Glomerular visceral epithelial cell (primary cell): ENCODE results near the gene INS.
A peak's percentile ranks its signal among the peaks of the same experiment; 100 is the strongest.

Experiments used
- DNase-seq: peaks from one replicate; pipeline ENCODE4 v3.0.0-alpha.2; 2016; ENCODE audit errors: extremely low spot score

Gene INS

DNA sequence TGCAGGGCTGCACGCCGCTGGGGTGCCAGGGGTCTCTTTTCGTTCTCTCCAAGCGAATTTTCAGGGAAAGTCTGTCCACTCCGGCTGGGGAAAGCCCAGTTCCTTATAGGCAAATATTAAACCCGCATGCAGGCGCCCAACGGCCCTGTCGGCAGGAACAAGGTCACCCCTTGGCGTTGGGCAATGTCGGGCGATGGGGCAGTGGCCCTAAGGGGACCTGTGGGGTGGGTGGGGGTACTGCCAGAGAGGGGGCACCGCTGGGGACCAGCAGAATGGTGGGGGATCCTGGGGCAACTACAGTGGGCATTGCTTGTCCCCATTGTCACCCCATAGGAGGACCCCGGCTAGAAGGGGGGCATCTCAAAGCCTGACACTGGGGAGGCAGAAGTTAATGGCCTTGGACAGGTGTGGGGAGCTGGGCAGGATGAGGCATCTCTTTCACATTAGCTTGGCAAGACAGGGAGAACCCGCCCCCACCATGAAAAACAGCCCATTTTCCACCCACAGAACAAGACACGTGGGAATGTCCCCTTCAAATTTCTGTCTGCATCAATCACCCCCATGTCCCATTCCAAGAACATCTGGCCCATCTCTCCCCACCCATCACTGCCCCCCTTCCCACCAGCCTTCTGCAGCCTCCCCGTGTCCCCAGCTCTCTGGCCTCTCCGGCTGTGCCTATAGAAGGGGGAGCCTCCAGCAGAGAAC is 16.3 kb downstream of the INS start:
- DNase-seq = no peak

- no peak for DNase-seq
These were observed 17.0 kb downstream of the INS start for GRCh38 chr11:2143799-2144543.

GRCh38 chr11:2143477-2143798 is 17.6 kb downstream of the INS start:
- DNase-seq = no peak

- DNase-seq = peak; percentile 44
These were observed 18.2 kb downstream of the INS start for GRCh38 chr11:2142762-2143202.

GRCh38 chr11:2142300-2142759 is 18.7 kb downstream of the INS start:
- DNase-seq = no peak

GRCh38 chr11:2140411-2141400 is 20.3 kb downstream of the INS start:
- DNase-seq = no peak

GRCh38 chr11:2139621-2140337 is 21.2 kb downstream of the INS start:
- DNase-seq = no peak

GRCh38 chr11:2139123-2139521 is 21.9 kb downstream of the INS start, which contains the start of gene IGF2:
TSS of gene IGF2 (minus strand) at chr11:2139389. CDS start at chr11:2135523, 3,866 bp downstream.
- no peak for DNase-seq

DNA sequence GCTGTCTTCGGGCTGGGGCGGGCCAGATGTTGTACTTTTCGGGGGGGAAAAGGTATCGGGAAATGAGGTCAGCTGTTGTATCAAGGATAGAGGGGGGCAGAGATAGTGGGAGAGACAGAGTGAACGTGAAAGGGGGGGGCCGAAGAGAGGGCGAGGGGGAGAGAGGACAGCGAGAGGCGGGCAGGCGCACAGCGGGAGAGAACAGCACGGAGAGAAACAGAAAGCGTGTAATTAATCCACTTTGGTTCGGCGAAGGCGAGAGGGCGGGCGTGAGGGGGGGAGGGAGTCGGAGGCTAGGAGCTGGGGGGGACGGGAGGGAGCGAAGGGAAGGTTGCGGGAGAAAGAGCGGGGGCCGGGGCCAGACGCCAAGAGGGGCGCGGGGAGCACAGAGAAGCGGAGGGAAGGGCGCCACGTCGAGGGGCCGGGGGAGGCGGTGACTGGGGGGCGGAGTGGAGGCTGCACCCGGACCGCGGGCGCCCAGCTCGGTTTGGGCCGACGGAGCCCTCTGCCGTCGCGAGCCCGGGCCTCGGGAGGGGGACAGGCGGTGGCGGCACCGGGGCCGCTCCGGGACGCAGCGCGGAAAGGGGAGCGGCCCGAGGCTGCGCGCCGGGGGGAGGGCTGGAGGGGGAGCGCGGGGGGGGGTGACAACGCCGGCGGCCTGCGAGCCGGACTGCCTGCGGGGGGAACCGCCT is 22.4 kb downstream of the INS start:
- no peak for DNase-seq

- no peak for DNase-seq
These were observed 23.0 kb downstream of the INS start for GRCh38 chr11:2138068-2138430.

DNA sequence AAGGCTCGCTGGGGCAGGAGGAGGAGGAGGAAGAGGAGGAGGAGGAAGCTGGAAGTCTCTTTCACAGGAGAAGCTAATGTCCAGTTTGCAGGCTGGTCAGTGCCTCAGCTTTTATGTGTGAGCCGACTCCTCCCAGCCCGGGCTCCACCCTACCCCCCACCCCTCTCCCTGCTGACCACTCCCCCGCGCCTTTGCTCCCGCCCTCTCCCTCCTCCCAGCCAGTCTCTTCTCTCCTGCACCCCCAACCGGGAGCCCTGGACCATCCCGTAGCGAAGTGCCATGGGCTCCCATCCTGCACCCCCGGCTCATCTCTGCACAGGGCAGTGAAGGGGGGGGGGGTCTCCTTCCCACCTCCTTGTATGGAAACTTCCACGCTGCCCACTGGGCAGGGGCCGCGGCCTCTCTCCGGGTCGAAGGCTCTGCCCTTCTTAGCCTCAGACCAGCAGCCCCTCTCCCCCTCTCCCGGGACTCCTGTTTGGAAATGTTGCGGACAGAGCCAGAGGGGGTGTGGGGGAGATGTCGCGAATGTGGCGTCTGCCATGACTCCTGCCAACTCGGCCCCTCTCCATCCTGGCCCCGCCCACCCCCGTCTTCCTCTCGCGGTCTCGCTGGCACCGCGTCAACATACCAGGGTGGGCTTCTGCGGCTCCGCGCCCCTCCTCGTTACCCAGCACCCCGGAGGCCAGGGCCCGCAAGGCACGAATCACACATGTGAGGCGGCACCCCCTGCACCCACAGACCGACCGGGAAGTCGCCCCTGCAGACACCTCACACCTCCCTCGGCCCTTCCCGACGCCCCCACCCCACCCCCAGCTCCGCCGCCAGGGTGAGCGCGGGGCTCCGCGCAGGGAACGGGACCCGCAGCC is 23.6 kb downstream of the INS start:
- DNase-seq = peak; percentile 16

DNA sequence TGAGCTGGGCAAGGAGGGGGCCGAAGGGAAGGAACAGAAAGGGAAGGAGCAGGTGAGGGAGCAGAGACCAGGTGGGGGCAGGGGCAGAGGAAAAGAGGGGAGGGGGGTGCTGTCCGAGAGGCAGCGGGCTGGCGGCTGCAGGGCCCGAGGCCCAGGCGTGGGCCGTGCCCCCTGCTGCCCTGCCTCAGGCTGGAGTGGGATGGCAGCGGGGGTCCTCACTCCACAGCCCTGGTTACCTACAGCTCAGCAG is 24.1 kb downstream of the INS start:
- no peak for DNase-seq

- no peak for DNase-seq
These were observed 24.6 kb downstream of the INS start for GRCh38 chr11:2136209-2136951.

GRCh38 chr11:2135648-2136201 is 25.3 kb downstream of the INS start:
- DNase-seq = no peak

GRCh38 chr11:2135018-2135569 is 25.9 kb downstream of the INS start:
- no peak for DNase-seq

- DNase-seq = no peak
These were observed 26.7 kb downstream of the INS start for GRCh38 chr11:2134022-2135010.

DNA sequence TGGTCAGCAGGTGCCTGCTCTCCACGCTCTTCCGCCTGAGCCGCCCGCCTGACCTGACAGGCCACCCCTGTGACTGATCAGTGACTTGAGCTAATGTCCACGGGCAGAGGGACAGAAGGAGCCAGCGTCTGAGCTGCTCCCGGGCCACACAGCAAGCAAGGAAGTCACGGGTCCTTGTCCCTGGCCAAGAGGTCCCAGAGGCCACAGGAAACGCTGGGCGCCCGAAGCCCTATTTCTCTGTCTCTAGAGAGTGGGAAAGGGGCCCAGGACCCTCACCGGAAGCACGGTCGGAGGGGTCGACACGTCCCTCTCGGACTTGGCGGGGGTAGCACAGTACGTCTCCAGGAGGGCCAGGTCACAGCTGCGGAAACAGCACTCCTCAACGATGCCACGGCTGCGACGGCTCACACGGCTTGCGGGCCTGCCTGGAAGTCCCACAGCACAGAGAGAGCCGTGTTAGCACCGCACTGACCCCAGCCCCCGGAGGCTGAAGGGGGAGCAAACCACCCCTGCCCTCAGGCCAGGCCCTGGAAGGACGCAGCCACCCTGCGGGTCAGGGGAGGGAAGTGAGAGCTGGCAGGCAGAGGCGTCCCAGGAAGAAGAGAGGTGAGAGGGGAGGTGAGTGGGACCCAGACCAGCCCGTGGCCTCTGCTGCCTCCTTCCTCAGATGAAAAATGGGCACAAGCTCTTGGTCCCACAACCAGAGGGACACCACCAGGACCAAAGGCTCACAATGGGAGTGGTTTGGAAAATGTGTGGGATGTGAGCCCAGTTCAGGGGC is 27.6 kb downstream of the INS start:
- DNase-seq = no peak
